GM19351 (cell line): ENCODE data around the gene KCTD14.
"Not testable (repeated sequence)": the region's sequence is repeated elsewhere in the genome, so short reads cannot be mapped to it uniquely, and the experiment has no call there.

Experiments
- ATAC-seq: cut with Tn5 transposase; IDR thresholded peaks from one replicate; pipeline ENCODE4 v1.9.1; 2021; ENCODE audit warnings: mild to moderate bottlenecking, moderate library complexity; ENCODE audit not compliant: unreplicated experiment

The KCTD14 gene

GRCh38 chr11:78027759-78028158 is 4.7 kb upstream of the KCTD14 start:
- ATAC-seq: no peak

DNA sequence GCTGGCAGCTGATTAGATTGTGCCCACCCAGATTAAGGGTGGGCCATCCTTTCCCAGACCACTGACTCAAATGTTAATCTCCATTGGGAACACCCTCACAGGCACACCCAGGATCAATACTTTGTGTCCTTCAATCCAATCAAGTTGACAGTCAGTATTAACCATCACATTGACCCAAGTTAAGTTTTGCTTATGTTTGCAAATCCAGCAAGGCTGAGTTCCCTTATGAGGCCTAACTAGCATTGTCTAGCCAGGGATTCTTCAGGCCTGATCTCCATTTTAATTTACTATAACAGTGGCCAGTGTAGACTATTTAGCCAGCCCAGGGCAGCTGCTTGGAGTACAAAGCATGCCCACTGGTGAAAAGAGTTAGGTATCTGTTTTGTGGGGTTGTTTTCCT is 2.3 kb upstream of the KCTD14 start:
- ATAC-seq: no peak

GRCh38 chr11:78023426-78023825 is 350 bp upstream of the KCTD14 start:
- ATAC-seq: no peak

GRCh38 chr11:78021611-78022010 is 1.5 kb downstream of the KCTD14 start:
- no peak for ATAC-seq

GRCh38 chr11:78020246-78020645 is 2.8 kb downstream of the KCTD14 start:
- ATAC-seq: no peak

DNA sequence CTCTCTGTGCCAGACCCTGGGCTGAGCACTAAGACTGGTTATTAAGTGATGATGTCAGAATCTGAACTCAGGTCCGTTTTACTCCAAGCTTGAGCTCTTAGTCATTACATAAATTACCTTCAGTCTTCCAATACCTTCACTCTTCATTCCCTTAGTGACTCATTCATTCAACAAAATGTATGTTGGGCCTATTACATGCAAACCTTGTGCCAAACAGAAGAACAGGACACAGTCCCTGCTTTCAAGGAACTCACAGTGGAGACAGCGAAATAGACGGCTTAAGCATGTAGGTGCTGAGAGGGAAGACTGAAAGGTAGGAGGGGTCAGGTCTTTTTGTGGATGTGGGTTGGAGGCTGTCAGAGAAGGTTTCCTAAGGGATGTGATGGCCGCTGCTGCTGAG is 3.3 kb downstream of the KCTD14 start:
- ATAC-seq: no peak

DNA sequence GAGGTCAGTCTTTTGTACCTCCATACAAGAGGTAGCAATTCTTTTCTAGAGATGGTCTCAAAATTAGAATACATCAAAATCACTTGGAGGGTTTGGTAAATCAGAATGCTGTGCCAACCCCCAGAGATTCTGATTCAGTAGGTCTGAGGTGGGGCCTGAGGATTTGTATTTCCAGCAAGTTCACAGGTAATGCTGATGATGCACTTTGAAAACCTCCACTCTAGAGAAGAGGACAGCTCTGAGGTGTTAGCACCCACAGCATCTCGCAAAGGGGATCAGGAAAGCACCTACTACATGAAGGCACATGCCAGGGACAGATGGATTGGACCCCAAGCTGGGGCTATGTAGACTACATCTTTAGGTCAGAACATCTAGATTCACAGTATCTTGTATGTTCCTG is 7.2 kb downstream of the KCTD14 start:
- no peak for ATAC-seq

DNA sequence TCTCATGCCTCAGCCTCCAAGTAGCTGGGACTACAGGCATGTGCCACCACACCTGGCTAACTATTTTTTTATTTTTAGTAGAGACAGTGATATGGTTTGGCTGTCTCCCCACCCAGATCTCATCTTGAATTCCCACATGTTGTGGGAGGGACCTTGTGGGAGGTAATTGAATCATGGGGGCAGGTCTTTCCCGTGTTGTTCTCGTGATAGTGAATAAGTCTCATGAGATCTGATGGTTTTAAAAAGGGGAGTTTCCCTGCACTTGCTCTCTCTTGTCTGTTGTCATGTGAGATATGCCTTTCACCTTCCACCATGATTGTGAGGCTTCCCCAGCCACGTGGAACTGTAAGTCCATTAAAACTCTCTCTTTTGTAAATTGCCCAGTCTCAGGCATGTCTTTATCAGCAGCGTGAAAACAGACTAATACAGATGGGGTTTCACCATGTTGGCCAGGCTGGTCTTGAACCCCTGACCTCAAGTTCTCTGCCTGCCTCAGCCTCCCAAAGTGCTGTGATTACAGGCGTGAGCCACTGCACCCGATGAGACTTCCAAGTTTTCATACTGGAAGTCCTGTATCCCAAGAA is 8.0 kb downstream of the KCTD14 start:
- not testable (repeated sequence) for ATAC-seq

- ATAC-seq: no peak
Observed at GRCh38 chr11:78011301-78011700, 11.8 kb downstream of the KCTD14 start.

- ATAC-seq: no peak
Observed at GRCh38 chr11:78010755-78011154, 12.3 kb downstream of the KCTD14 start.

- no peak for ATAC-seq
Observed at GRCh38 chr11:78010304-78010703, 12.8 kb downstream of the KCTD14 start.

DNA sequence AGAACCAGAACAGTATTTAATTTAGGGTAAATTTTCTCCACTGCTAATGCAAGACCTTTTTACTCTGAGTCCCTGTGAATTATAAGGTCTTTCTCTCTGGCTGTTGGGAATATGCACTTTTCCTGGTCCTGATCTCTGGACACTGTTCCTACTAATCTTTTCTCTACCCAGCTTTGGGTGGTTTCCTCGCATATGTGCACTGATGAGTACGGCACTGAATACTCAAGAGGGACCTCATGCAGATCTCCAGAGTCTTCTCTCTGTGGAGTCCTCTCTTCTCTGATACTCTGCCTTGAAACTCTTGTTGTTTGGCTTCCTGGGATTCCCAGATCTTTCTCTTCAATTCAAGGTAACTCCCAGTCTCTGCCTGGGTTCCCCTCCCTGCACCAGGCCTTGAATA is 14.0 kb downstream of the KCTD14 start:
- no peak for ATAC-seq

GRCh38 chr11:78000193-78000592 is 22.9 kb downstream of the KCTD14 start:
- peak; percentile 77 for ATAC-seq

- ATAC-seq: no peak
Observed at GRCh38 chr11:77999446-78000030, 23.5 kb downstream of the KCTD14 start.

GRCh38 chr11:77994434-77995362 is 28.4 kb downstream of the KCTD14 start, which contains the start of gene INTS4:
Gene INTS4, minus strand, starts transcription at chr11:77994668. Its CDS starts 25 bp downstream, at chr11:77994643.
- ATAC-seq: peak; percentile 100

GRCh38 chr11:77993902-77994301 is 29.2 kb downstream of the KCTD14 start:
- no peak for ATAC-seq

- ATAC-seq: no peak
Observed at GRCh38 chr11:77990981-77991380, 32.1 kb downstream of the KCTD14 start.

DNA sequence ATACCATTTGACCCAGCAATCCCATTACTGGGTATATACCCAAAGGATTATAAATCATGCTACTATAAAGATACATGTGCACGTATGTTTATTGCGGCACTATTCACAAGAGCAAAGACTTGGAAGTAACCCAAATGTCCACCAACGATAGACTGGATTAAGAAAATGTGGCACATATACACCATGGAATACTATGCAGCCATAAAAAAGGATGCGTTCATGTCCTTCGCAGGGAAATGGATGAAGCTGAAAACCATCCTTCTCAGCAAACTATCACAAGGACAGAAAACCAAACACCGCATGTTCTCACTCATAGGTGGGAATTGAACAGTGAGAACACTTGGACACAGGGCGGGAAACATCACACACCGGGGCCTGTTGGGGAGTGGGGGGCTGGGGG is 36.6 kb downstream of the KCTD14 start:
- not testable (repeated sequence) for ATAC-seq

DNA sequence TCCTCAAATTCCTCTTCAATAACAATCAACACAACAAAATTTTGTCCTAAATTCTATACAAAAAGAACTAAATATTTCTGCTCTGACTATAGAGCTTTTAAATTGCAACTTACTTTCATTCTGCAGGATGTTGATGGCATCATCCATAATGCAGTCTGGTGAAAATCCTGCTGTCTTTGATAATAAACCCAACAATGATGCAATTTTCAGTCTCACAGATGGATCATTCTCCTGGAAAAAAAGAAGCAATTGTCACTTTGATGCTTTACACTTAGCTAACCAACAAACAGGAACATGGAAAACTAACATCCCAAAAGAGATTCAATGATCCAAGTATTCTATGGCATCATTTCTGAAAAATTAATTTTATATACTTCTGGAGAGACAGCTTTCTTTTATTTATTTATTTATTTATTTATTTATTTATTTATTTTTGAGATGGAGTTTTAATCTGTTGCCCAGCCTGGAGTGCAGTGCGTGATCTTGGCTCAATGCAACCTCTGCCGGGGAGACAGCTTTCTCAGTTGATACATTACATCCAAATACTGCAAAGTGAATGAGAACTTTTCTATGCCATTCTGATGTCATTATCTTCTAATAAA is 41.6 kb downstream of the KCTD14 start:
- no peak for ATAC-seq

GRCh38 chr11:77968337-77968736 is 54.7 kb downstream of the KCTD14 start:
- ATAC-seq: no peak

- no peak for ATAC-seq
Observed at GRCh38 chr11:77967753-77968152, 55.3 kb downstream of the KCTD14 start.
